A549 (cell line): ENCODE results near the gene KCNK2.

Experiments used
- BCL3 ChIP-seq: fragments of >200 bp; sonication (Bioruptor Twin); formaldehyde crosslinking; IDR thresholded peaks from 3 replicates; pipeline ENCODE4 v1.6.1; 2016
- CTCF ChIP-seq: fragments of >200 bp; sonication (Bioruptor Twin); formaldehyde crosslinking; IDR thresholded peaks from 3 replicates; pipeline ENCODE4 v1.5.1; 2016
- POLR2A ChIP-seq: IDR thresholded peaks from 2 replicates; pipeline ENCODE4 v1.6.1; 2012; ENCODE audit warnings: mild to moderate bottlenecking, low read length
- RAD21 ChIP-seq, 2 experiments: fragments of >200 bp in 1 of 2; sonication (Bioruptor Twin) in 1 of 2; formaldehyde crosslinking in 1 of 2; IDR thresholded peaks in 1 of 2; conservative IDR thresholded peaks in 1 of 2; 2 replicates in 1 of 2; 3 replicates in 1 of 2; pipeline ENCODE4 v1.6.1; 2012 to 2018; ENCODE audit warnings: inconsistent platforms in 1 of 2
- RCOR1 ChIP-seq: fragments of 150-350 bp; IDR thresholded peaks from 2 replicates; pipeline ENCODE4 v1.6.1; 2014; ENCODE audit warnings: antibody characterized with exemption, low read length, low read depth

GRCh38 chr1:215083383-215083961, 935 bp downstream of the KCNK2 start:
- TF ChIP-seq CTCF: no peak
- TF ChIP-seq POLR2A: no peak
- TF ChIP-seq BCL3: no peak
- no peak for TF ChIP-seq RAD21 (conservative IDR thresholded peaks at IDR 0.05 in 1 of 2, IDR thresholded peaks at IDR 0.05 in 1 of 2)
- no peak for TF ChIP-seq RCOR1
